ENCODE data around the gene PACRGL.
"Not testable (repeated sequence)": the region's sequence is repeated elsewhere in the genome, so short reads cannot be mapped to it uniquely, and the experiment has no call there.

DNA sequence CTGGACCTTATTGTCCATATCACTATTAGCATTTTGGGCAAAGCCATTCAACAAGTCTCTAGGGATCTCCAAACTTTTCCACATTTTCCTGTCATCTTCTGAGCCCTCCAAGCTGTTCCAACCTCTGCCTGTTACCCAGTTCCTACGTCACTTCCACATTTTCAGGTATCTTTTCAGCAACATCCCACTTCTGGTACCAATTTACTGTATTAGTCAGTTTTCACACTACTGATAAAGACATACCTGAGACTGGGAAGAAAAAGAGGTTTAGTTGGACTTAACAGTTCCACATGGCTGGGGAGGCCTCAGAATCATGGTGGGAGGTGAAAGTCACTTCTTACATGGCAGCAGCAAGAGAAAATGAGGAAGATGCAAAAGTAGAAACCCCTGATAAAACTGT lies 82.9 kb downstream of the PACRGL start:
- TF ChIP-seq ZNF444 (CRISPR knock-in tag; IDR thresholded peaks at IDR 0.05); ZNF140 (CRISPR knock-in tag; IDR thresholded peaks at IDR 0.05); JUND (IDR thresholded peaks at IDR 0.05; ENCODE audit: borderline replicate concordance, low read depth, low read length); JUND (tag; IDR thresholded peaks at IDR 0.05; ENCODE audit: borderline replicate concordance, low read depth, low read length); MTA1 (IDR thresholded peaks at IDR 0.05; ENCODE audit: borderline replicate concordance): not testable (repeated sequence)
